WTC11 (cell line): ENCODE data around the gene GPR39. TPM values are rescaled to one million over a fixed set of nuclear protein-coding genes. Genes with fewer than 3 reads are reported as not detected.

ENCODE experiments used
- ATAC-seq: fragments of 200-7000 bp; cut with Tn5 transposase; 2 replicates; pipeline ENCODE4 v1.10.0; 2021; ENCODE audit warnings: mild to moderate bottlenecking, moderate library complexity
- CTCF ChIA-PET: fragments of 300-600 bp; sonication (Branson Sonifier 250); formaldehyde crosslinking; loops from one replicate; lab custom pipeline; 2021; ENCODE audit warnings: antibody characterized with exemption; lab: Charles Lee
- POLR2A ChIA-PET: fragments of 350-600 bp; sonication (Branson Sonifier 250); formaldehyde crosslinking; loops from one replicate; lab custom pipeline; 2021; ENCODE audit warnings: antibody characterized with exemption; lab: Charles Lee
- DNase-seq: peaks from one replicate; pipeline ENCODE4 v3.0.0; 2021; ENCODE audit warnings: low spot score
- H3K27ac Mint-ChIP-seq: 2 replicates; pipeline ENCODE4 v1.8.0; 2021; ENCODE audit warnings: mixed read lengths
- H3K27me3 Mint-ChIP-seq: 2 replicates; pipeline ENCODE4 v1.8.0; 2021; ENCODE audit warnings: low read depth, mild to moderate bottlenecking, moderate library complexity, mixed read lengths
- H3K36me3 Mint-ChIP-seq: 2 replicates; pipeline ENCODE4 v1.8.0; 2021; ENCODE audit warnings: mixed read lengths
- H3K4me1 Mint-ChIP-seq: 2 replicates; pipeline ENCODE4 v1.8.0; 2022; ENCODE audit warnings: mixed read lengths
- H3K4me3 Mint-ChIP-seq: 2 replicates; pipeline ENCODE4 v1.8.0; 2021; ENCODE audit warnings: mild to moderate bottlenecking, moderate library complexity, mixed read lengths
- H3K9me3 Mint-ChIP-seq: 2 replicates; pipeline ENCODE4 v1.8.0; 2021; ENCODE audit warnings: mixed read lengths
- ATF3 ChIP-seq: sonication (generic); formaldehyde crosslinking; conservative IDR thresholded peaks from 2 replicates; pipeline ENCODE4 v1.8.1; 2022; ENCODE audit warnings: mild to moderate bottlenecking, missing genetic modification reagents
- EMX1 ChIP-seq: fragments of 250-450 bp; sonication (Bioruptor Pico); IDR thresholded peaks from 2 replicates; pipeline ENCODE4 v1.8.0; 2021; ENCODE audit warnings: mild to moderate bottlenecking
- ETV6 ChIP-seq: sonication (generic); formaldehyde crosslinking; IDR thresholded peaks from 2 replicates; pipeline ENCODE4 v1.8.1; 2022; ENCODE audit warnings: mild to moderate bottlenecking, missing genetic modification reagents
- FOXJ3 ChIP-seq: sonication (generic); formaldehyde crosslinking; IDR thresholded peaks from 2 replicates; pipeline ENCODE4 v1.9.0; 2021; ENCODE audit warnings: missing genetic modification reagents, mild to moderate bottlenecking, borderline replicate concordance
- PRRX2 ChIP-seq: fragments of 250-450 bp; sonication (Bioruptor Pico); IDR thresholded peaks from 2 replicates; pipeline ENCODE4 v1.8.0; 2021; ENCODE audit warnings: mild to moderate bottlenecking
- TEAD1 ChIP-seq: sonication (generic); formaldehyde crosslinking; IDR thresholded peaks from 2 replicates; pipeline ENCODE4 v1.8.0; 2022; ENCODE audit warnings: mild to moderate bottlenecking, missing genetic modification reagents
- USF1 ChIP-seq: sonication (generic); formaldehyde crosslinking; IDR thresholded peaks from 2 replicates; pipeline ENCODE4 v1.8.0; 2022; ENCODE audit warnings: mild to moderate bottlenecking, missing genetic modification reagents
- total RNA-seq: library from RNA; stranded (reverse); gene quantifications from 3 replicates; pipeline ENCODE4 v1.2.3, GENCODE V29; 2021
- TF ChIP-seq, protein P1 (sequence below): sonication (generic); formaldehyde crosslinking; IDR thresholded peaks from 2 replicates; pipeline ENCODE4 v1.8.0; 2023; ENCODE audit warnings: missing genetic modification reagents, mild to moderate bottlenecking, borderline replicate concordance
- TF ChIP-seq, protein P2 (sequence below): sonication (generic); formaldehyde crosslinking; IDR thresholded peaks from 2 replicates; pipeline ENCODE4 v1.8.1; 2023; ENCODE audit warnings: mild to moderate bottlenecking, missing genetic modification reagents, moderate library complexity
- TF ChIP-seq, protein P3 (sequence below): sonication (generic); formaldehyde crosslinking; IDR thresholded peaks from 2 replicates; pipeline ENCODE4 v1.8.1; 2023; ENCODE audit warnings: mild to moderate bottlenecking, missing genetic modification reagents, moderate library complexity
- TF ChIP-seq, protein P4 (sequence below): sonication (generic); formaldehyde crosslinking; IDR thresholded peaks from 2 replicates; pipeline ENCODE4 v1.8.1; 2023; ENCODE audit warnings: mild to moderate bottlenecking, missing genetic modification reagents, borderline replicate concordance
- TF ChIP-seq, protein P5 (sequence below): sonication (generic); formaldehyde crosslinking; IDR thresholded peaks from 2 replicates; pipeline ENCODE4 v1.8.1; 2022; ENCODE audit warnings: mild to moderate bottlenecking, moderate library complexity, missing genetic modification reagents
- TF ChIP-seq, protein P6 (sequence below): sonication (generic); formaldehyde crosslinking; IDR thresholded peaks from 2 replicates; pipeline ENCODE4 v1.8.0; 2022; ENCODE audit warnings: mild to moderate bottlenecking, missing genetic modification reagents

The GPR39 gene
- total RNA-seq, 1 experiment from 2014 or later: 0.74 TPM

GRCh38 chr2:132642415-132642814 is 225.8 kb downstream of the GPR39 start:
- H3K4me1 Mint-ChIP-seq: peaks cover 31% of the 10 kb centered on the region
- TF ChIP-seq ATF3 (CRISPR knock-in tag) (no peak), TEAD1 (CRISPR knock-in tag) (no peak), ETV6 (no peak)
- TF ChIP-seq, protein P1, sequence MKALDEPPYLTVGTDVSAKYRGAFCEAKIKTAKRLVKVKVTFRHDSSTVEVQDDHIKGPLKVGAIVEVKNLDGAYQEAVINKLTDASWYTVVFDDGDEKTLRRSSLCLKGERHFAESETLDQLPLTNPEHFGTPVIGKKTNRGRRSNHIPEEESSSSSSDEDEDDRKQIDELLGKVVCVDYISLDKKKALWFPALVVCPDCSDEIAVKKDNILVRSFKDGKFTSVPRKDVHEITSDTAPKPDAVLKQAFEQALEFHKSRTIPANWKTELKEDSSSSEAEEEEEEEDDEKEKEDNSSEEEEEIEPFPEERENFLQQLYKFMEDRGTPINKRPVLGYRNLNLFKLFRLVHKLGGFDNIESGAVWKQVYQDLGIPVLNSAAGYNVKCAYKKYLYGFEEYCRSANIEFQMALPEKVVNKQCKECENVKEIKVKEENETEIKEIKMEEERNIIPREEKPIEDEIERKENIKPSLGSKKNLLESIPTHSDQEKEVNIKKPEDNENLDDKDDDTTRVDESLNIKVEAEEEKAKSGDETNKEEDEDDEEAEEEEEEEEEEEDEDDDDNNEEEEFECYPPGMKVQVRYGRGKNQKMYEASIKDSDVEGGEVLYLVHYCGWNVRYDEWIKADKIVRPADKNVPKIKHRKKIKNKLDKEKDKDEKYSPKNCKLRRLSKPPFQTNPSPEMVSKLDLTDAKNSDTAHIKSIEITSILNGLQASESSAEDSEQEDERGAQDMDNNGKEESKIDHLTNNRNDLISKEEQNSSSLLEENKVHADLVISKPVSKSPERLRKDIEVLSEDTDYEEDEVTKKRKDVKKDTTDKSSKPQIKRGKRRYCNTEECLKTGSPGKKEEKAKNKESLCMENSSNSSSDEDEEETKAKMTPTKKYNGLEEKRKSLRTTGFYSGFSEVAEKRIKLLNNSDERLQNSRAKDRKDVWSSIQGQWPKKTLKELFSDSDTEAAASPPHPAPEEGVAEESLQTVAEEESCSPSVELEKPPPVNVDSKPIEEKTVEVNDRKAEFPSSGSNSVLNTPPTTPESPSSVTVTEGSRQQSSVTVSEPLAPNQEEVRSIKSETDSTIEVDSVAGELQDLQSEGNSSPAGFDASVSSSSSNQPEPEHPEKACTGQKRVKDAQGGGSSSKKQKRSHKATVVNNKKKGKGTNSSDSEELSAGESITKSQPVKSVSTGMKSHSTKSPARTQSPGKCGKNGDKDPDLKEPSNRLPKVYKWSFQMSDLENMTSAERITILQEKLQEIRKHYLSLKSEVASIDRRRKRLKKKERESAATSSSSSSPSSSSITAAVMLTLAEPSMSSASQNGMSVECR: no peak
- TF ChIP-seq, protein P2, sequence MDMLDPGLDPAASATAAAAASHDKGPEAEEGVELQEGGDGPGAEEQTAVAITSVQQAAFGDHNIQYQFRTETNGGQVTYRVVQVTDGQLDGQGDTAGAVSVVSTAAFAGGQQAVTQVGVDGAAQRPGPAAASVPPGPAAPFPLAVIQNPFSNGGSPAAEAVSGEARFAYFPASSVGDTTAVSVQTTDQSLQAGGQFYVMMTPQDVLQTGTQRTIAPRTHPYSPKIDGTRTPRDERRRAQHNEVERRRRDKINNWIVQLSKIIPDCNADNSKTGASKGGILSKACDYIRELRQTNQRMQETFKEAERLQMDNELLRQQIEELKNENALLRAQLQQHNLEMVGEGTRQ: no peak
- H3K36me3 Mint-ChIP-seq: no peaks in the 10 kb centered on the region
- POLR2A ChIA-PET: no interaction called here
- DNase-seq: no peak
- H3K27me3 Mint-ChIP-seq: no peaks in the 10 kb centered on the region
- H3K9me3 Mint-ChIP-seq: no peaks in the 10 kb centered on the region
- no peak overlapping the region for H3K27ac Mint-ChIP-seq
- CTCF ChIA-PET: no interaction called here
- no peak overlapping the region for H3K4me3 Mint-ChIP-seq
- no peak for ATAC-seq

DNA sequence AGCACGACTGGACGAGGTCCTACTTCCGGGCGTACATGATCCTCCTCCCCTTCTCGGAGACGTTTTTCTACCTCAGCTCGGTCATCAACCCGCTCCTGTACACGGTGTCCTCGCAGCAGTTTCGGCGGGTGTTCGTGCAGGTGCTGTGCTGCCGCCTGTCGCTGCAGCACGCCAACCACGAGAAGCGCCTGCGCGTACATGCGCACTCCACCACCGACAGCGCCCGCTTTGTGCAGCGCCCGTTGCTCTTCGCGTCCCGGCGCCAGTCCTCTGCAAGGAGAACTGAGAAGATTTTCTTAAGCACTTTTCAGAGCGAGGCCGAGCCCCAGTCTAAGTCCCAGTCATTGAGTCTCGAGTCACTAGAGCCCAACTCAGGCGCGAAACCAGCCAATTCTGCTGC is 228.6 kb downstream of the GPR39 start:
- POLR2A ChIA-PET: no interaction called here
- H3K27ac Mint-ChIP-seq: 0 out of 2 replicates have a peak overlapping the region, but pooled peaks have one; percentile 59
- peaks cover 24% of the 10 kb centered on the region for H3K4me1 Mint-ChIP-seq
- TF ChIP-seq FOXJ3 (CRISPR knock-in tag) (no peak), USF1 (CRISPR knock-in tag) (no peak), PRRX2 (CRISPR knock-in tag) (no peak), EMX1 (no peak)
- TF ChIP-seq, protein P3, sequence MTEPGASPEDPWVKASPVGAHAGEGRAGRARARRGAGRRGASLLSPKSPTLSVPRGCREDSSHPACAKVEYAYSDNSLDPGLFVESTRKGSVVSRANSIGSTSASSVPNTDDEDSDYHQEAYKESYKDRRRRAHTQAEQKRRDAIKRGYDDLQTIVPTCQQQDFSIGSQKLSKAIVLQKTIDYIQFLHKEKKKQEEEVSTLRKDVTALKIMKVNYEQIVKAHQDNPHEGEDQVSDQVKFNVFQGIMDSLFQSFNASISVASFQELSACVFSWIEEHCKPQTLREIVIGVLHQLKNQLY (CRISPR knock-in tag): no peak
- TF ChIP-seq, protein P4, sequence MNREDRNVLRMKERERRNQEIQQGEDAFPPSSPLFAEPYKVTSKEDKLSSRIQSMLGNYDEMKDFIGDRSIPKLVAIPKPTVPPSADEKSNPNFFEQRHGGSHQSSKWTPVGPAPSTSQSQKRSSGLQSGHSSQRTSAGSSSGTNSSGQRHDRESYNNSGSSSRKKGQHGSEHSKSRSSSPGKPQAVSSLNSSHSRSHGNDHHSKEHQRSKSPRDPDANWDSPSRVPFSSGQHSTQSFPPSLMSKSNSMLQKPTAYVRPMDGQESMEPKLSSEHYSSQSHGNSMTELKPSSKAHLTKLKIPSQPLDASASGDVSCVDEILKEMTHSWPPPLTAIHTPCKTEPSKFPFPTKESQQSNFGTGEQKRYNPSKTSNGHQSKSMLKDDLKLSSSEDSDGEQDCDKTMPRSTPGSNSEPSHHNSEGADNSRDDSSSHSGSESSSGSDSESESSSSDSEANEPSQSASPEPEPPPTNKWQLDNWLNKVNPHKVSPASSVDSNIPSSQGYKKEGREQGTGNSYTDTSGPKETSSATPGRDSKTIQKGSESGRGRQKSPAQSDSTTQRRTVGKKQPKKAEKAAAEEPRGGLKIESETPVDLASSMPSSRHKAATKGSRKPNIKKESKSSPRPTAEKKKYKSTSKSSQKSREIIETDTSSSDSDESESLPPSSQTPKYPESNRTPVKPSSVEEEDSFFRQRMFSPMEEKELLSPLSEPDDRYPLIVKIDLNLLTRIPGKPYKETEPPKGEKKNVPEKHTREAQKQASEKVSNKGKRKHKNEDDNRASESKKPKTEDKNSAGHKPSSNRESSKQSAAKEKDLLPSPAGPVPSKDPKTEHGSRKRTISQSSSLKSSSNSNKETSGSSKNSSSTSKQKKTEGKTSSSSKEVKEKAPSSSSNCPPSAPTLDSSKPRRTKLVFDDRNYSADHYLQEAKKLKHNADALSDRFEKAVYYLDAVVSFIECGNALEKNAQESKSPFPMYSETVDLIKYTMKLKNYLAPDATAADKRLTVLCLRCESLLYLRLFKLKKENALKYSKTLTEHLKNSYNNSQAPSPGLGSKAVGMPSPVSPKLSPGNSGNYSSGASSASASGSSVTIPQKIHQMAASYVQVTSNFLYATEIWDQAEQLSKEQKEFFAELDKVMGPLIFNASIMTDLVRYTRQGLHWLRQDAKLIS (CRISPR knock-in tag): no peak
- TF ChIP-seq, protein P5, sequence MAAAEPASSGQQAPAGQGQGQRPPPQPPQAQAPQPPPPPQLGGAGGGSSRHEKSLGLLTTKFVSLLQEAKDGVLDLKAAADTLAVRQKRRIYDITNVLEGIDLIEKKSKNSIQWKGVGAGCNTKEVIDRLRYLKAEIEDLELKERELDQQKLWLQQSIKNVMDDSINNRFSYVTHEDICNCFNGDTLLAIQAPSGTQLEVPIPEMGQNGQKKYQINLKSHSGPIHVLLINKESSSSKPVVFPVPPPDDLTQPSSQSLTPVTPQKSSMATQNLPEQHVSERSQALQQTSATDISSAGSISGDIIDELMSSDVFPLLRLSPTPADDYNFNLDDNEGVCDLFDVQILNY (CRISPR knock-in tag): no peak
- TF ChIP-seq, protein P6, sequence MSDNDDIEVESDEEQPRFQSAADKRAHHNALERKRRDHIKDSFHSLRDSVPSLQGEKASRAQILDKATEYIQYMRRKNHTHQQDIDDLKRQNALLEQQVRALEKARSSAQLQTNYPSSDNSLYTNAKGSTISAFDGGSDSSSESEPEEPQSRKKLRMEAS: no peak
- ATAC-seq (no peak), DNase-seq (no peak)
- CTCF ChIA-PET: interaction anchor here (0.6 kb wide), 1 partner anchor 720 kb away, joined by 3 read pairs; no protein-coding TSS in a partner anchor
- H3K36me3 Mint-ChIP-seq: no peaks in the 10 kb centered on the region
- no peaks in the 10 kb centered on the region for H3K9me3 Mint-ChIP-seq
- H3K4me3 Mint-ChIP-seq: no peak overlapping the region
- H3K27me3 Mint-ChIP-seq: no peaks in the 10 kb centered on the region
